ENCODE results near the gene ZNF438. TPM values are rescaled to one million over a fixed set of nuclear protein-coding genes. Genes with fewer than 3 reads are reported as not detected.
A peak's percentile ranks its signal among the peaks of the same experiment; 100 is the strongest.
"Not testable (repeated sequence)": the region's sequence is repeated elsewhere in the genome, so short reads cannot be mapped to it uniquely, and the experiment has no call there.

The ZNF438 gene, protein sequence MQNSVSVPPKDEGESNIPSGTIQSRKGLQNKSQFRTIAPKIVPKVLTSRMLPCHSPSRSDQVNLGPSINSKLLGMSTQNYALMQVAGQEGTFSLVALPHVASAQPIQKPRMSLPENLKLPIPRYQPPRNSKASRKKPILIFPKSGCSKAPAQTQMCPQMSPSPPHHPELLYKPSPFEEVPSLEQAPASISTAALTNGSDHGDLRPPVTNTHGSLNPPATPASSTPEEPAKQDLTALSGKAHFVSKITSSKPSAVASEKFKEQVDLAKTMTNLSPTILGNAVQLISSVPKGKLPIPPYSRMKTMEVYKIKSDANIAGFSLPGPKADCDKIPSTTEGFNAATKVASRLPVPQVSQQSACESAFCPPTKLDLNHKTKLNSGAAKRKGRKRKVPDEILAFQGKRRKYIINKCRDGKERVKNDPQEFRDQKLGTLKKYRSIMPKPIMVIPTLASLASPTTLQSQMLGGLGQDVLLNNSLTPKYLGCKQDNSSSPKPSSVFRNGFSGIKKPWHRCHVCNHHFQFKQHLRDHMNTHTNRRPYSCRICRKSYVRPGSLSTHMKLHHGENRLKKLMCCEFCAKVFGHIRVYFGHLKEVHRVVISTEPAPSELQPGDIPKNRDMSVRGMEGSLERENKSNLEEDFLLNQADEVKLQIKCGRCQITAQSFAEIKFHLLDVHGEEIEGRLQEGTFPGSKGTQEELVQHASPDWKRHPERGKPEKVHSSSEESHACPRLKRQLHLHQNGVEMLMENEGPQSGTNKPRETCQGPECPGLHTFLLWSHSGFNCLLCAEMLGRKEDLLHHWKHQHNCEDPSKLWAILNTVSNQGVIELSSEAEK
- 2.6 and 2.9 TPM in 2 replicates for total RNA-seq (2014; rRNA removed; shearing (Covaris generic))
- 0.92 and 1.1 TPM in 2 replicates for polyA plus RNA-seq (2014; cell fraction: nucleus; rRNA removed)

DNA sequence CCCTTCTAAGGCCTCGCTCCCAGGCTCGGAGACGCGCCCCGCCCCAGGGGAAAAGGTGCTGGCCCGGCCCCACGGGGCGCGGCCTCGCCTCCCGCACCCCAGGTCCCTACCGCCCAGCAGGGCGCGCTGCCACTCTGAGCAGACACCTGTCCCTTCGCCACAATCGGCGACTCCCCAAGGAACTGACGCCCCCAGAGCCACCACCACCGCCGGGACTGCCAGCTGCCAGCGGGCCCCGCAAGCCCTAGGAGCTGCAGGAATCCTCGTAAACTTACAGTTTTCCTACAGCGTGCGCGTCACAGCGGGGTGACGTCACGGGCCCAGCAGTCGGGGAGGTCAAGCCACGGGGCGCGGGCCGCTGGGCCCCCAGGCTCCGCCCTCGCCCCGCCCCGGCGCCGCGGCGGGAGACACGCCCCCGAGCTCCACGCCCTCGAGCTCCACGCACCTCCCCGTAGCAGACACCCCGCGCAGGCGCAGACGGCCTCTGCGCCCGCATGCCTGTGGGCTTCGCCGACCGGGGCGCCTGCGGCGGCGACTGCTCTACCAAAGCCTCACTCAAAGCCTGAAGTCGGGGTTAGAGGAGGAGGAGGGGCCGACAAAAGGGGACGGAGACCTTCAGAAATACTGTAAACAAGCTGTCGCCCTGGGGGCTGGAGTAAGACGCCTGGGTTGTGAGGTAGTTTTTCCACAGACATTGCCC, at the start of gene ZNF438:
ZNF438 (minus strand) TSS at position 308 of the 700 bp plus-strand sequence. CDS start 154,831 bp downstream, outside the sequence.
- peak; percentile 86 for DNase-seq (ENCODE audit: extremely low read depth, low read depth)

DNA sequence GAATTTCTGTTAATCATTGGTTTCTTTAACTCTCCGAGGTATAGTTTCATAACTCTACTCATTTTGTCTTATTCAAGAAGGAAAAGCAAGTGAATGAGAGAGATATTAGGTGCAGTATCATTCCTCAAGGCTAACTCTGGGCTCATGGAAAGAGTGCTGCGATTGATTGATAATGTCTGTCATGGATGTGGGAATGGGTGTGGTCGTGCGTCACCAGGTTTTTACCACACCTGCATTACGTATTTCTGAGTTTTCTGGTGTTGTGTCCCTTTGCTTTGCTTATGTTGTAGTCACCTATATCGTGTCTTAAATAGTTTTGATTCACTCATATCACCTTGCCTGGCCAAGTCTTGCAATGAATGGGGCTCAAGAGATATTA, 44.9 kb upstream of the ZNF438 start:
- DNase-seq (ENCODE audit: extremely low read depth, low read depth), result no peak

GRCh38 chr10:31075881-31076609, 44.4 kb upstream of the ZNF438 start:
- no peak for DNase-seq (ENCODE audit: extremely low read depth, low read depth)

DNA sequence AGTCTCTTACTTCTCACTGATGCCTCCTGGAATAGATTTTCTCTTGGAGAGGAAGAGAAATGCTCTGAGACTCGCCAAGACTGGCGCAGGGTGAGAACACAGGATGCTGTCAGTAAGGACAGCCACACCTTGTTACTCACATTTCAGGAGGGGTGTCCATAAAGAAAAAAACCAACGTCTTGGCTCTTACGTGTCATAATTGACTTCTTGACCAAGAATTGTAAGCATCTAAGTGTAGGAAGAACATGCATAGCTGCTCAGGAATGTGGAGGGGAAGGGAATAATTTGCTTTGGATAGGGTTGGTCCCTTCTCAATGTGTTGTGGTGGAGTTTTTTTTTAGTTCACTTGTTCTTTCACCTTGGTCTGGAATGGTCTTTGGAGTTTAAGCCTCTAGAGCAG, 43.8 kb upstream of the ZNF438 start:
- no peak for DNase-seq (ENCODE audit: extremely low read depth, low read depth)

- no peak for DNase-seq (ENCODE audit: extremely low read depth, low read depth)
These were observed 43.0 kb upstream of the ZNF438 start for GRCh38 chr10:31074722-31075086.

DNA sequence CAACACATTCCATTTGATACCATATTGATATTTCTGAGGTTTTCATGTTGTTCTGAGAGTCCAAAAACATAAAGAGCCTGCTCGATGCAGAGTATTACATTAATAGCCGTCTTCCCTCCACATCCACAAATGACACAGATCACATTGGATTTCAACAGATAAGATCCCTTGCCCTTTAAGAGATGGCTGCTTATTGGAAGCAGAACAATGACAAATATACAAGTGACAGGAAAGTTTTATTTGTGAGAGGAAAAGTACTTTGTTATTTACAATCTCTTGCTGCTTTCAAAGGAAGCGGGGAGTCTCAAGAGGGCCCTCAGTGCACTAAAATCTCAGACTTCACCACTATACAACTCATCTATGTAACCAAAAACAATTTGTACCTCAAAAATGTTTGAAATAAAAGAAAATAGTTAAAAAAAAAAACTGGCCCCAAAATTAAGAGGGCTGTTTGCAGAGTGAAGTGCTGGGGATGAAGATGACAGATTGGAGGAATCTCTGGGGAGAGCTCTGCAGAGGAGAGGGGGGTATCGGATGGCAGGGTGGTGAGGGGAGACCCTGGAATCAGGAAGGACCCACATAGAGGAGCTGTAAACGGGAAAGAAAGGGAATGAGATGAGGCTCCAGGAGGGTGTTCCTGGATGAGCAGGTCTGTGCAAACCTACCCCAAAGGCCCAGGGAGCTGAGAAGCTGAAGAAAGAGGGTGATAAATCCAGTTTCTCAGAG, 42.5 kb upstream of the ZNF438 start:
- DNase-seq (ENCODE audit: extremely low read depth, low read depth), result no peak

GRCh38 chr10:31073211-31073610, 41.5 kb upstream of the ZNF438 start:
- no peak for DNase-seq (ENCODE audit: extremely low read depth, low read depth)

DNA sequence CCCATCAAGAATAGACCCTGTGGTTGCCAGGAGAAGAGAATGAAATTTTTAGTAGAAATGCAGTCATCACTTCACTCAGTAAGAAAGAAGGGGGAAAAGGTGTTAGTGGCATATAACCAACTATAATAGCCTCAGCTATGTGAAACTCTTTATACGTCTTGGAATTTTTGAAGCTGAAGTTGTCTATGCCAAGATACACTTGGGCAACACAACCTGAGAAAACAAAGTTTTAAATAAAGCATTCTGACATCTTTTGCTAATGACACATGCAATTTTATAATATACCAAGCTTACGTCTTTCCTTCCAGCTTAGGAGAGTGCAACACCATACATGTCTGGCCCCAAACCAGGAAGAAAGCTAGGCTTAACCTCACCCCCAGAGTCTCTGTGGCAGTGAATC, 40.8 kb upstream of the ZNF438 start:
- no peak for DNase-seq (ENCODE audit: extremely low read depth, low read depth)

- no peak for DNase-seq (ENCODE audit: extremely low read depth, low read depth)
These were observed 39.8 kb upstream of the ZNF438 start for GRCh38 chr10:31071232-31072005.

- no peak for DNase-seq (ENCODE audit: extremely low read depth, low read depth)
These were observed 39.0 kb upstream of the ZNF438 start for GRCh38 chr10:31070691-31071090.

GRCh38 chr10:31070025-31070424, 38.4 kb upstream of the ZNF438 start:
- DNase-seq (ENCODE audit: extremely low read depth, low read depth), result no peak

GRCh38 chr10:31069411-31069810, 37.7 kb upstream of the ZNF438 start:
- no peak for DNase-seq (ENCODE audit: extremely low read depth, low read depth)

- no peak for DNase-seq (ENCODE audit: extremely low read depth, low read depth)
These were observed 32.7 kb upstream of the ZNF438 start for GRCh38 chr10:31064348-31064747.

GRCh38 chr10:31063841-31064240, 32.2 kb upstream of the ZNF438 start:
- no peak for DNase-seq (ENCODE audit: extremely low read depth, low read depth)

DNA sequence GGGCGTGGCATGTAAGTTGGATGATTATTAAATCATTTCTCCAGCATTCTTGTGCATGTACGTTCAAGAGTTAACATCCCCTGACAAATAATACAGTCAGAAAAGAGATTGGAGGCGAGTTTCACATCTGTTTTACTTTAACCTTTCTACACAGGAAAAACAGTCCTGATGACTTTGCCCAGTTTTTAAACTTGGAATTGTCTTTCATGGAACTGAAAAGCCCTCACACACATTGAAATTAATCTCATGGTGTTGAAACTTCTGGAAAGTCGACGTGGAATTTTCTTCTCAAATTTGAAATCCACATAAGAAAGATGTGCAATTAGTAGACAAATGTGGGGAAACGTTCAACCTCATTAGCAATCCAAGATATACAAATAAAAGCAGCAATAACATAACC, 31.2 kb upstream of the ZNF438 start:
- no peak for DNase-seq (ENCODE audit: extremely low read depth, low read depth)

GRCh38 chr10:31061941-31062340, 30.3 kb upstream of the ZNF438 start:
- DNase-seq (ENCODE audit: extremely low read depth, low read depth), result no peak

- DNase-seq (ENCODE audit: extremely low read depth, low read depth), result no peak
These were observed 27.4 kb upstream of the ZNF438 start for GRCh38 chr10:31058795-31059703.

DNA sequence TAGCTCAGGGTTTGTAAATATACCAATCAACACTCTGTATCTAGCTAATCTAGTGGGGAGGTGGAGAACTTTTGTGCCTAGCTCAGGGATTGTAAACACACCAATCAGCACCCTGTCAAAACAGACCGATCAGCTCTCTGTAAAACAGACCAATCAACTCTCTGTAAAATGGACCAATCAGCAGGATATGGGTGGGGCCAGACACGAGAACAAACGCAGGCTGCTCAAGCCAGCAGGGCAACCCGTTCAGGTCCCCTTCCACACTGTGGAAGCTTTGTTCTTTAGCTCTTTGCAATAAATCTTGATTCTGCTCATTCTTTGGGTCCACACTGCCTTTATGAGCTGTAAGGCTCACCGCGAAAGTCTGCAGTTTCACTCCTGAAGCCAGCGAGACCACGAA, 25.0 kb upstream of the ZNF438 start:
- DNase-seq (ENCODE audit: extremely low read depth, low read depth), result not testable (repeated sequence)

All from NCI-H460 (cell line).